ENCODE measurements around the gene A2ML1. TPM values are rescaled to one million over a fixed set of nuclear protein-coding genes. Genes with fewer than 3 reads are reported as not detected.
"Not testable (repeated sequence)": the region's sequence is repeated elsewhere in the genome, so short reads cannot be mapped to it uniquely, and the experiment has no call there.

Gene A2ML1
- total RNA-seq, 4 donors from 2014 or later: 0.40 to 17.1 (median 2.4) TPM

GRCh38 chr12:8781381-8782127 lies 40.9 kb upstream of the A2ML1 start:
- 54 to 78% methylated on average over 1 to 2 of the region's 2 CpGs for WGBS, 2 donors (ENCODE audit: low coverage in 1 of 2)
- ATAC-seq: no peak
- H3K4me1 ChIP-seq: peaks cover 0 to 6% (median 0%) of the 10 kb centered on the region in 3 donors
- H3K27ac ChIP-seq: no peak overlapping the region
- H3K27me3 ChIP-seq: no peaks in the 10 kb centered on the region
- H3K4me3 ChIP-seq: no peak overlapping the region
- peaks cover 0 to 26% of the 10 kb centered on the region in 2 donors for H3K36me3 ChIP-seq
- H3K9me3 ChIP-seq: no peaks in the 10 kb centered on the region
- TF ChIP-seq EP300 (IDR thresholded peaks at IDR 0.05): no peak
- TF ChIP-seq CTCF (IDR thresholded peaks at IDR 0.05): no peak
- TF ChIP-seq POLR2AphosphoS5 (IDR thresholded peaks at IDR 0.05): no peak
- TF ChIP-seq POLR2A (IDR thresholded peaks at IDR 0.05): no peak

- Histone ChIP-seq H3K27me3 (no peaks in the 10 kb centered on the region), H3K27ac (no peak overlapping the region), H3K4me1 (peaks cover 0 to 6% (median 0%) of the 10 kb centered on the region in 3 donors), H3K9me3 (no peaks in the 10 kb centered on the region), H3K36me3 (peaks cover 0 to 26% of the 10 kb centered on the region in 2 donors), H3K4me3 (no peak overlapping the region)
- ATAC-seq: no peak
- TF ChIP-seq POLR2AphosphoS5 (IDR thresholded peaks at IDR 0.05): no peak
- no peak for TF ChIP-seq POLR2A (IDR thresholded peaks at IDR 0.05)
- TF ChIP-seq CTCF (IDR thresholded peaks at IDR 0.05): no peak
- no peak for TF ChIP-seq EP300 (IDR thresholded peaks at IDR 0.05)
Measured at GRCh38 chr12:8784290-8784888, 38.0 kb upstream of the A2ML1 start.

- 60 to 81% methylated on average over 3 to 4 of the region's 4 CpGs for WGBS, 2 donors (ENCODE audit: low coverage in 1 of 2)
- peaks cover 0 to 6% (median 0%) of the 10 kb centered on the region in 3 donors for H3K4me1 ChIP-seq
- peaks cover 0 to 26% of the 10 kb centered on the region in 2 donors for H3K36me3 ChIP-seq
- no peak for ATAC-seq
- H3K27me3 ChIP-seq: no peaks in the 10 kb centered on the region
- TF ChIP-seq POLR2A (IDR thresholded peaks at IDR 0.05) (no peak), POLR2AphosphoS5 (IDR thresholded peaks at IDR 0.05) (no peak), EP300 (IDR thresholded peaks at IDR 0.05) (no peak), CTCF (IDR thresholded peaks at IDR 0.05) (no peak)
- no peak overlapping the region for H3K4me3 ChIP-seq
- H3K9me3 ChIP-seq: no peaks in the 10 kb centered on the region
- no peak overlapping the region for H3K27ac ChIP-seq
Measured at GRCh38 chr12:8785499-8785898, 36.9 kb upstream of the A2ML1 start.

GRCh38 chr12:8787206-8787605 lies 35.2 kb upstream of the A2ML1 start:
- H3K9me3 ChIP-seq, H3K4me1 ChIP-seq, H3K4me3 ChIP-seq, ATAC-seq, H3K27ac ChIP-seq, H3K27me3 ChIP-seq: not testable (repeated sequence)
- 94% methylated on average over 7 of the region's 28 CpGs; no CpG with 5 or more reads in 1 of the 2 donors for WGBS, 2 donors (ENCODE audit: low coverage in 1 of 2)
- H3K36me3 ChIP-seq: peaks cover 0 to 17% of the 10 kb centered on the region in 2 donors

DNA sequence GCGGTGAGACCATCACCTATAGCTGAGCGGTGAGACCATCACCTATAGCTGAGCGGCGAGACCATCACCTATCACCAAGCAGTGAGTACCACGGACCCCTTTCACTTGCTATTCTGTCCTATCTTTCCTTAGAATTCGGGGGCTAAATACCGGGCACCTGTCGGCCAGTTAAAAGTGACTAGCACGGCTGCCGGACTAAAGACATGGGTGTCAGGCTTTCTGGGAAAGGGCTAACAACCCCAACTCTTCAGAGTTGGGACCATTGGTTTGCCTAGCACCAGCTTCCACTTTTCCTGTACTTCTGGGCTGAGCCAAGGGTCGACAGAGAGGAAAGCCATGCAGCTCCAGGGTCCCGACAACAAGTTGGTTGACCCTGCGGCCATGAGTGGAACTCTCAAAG lies 33.7 kb upstream of the A2ML1 start:
- H3K27me3 ChIP-seq, ATAC-seq, H3K4me3 ChIP-seq, H3K9me3 ChIP-seq, H3K4me1 ChIP-seq, H3K27ac ChIP-seq, H3K36me3 ChIP-seq: not testable (repeated sequence)
- 28% methylated on average over 2 of the region's 13 CpGs; no CpG with 5 or more reads in 1 of the 2 donors for WGBS, 2 donors (ENCODE audit: low coverage in 1 of 2)

DNA sequence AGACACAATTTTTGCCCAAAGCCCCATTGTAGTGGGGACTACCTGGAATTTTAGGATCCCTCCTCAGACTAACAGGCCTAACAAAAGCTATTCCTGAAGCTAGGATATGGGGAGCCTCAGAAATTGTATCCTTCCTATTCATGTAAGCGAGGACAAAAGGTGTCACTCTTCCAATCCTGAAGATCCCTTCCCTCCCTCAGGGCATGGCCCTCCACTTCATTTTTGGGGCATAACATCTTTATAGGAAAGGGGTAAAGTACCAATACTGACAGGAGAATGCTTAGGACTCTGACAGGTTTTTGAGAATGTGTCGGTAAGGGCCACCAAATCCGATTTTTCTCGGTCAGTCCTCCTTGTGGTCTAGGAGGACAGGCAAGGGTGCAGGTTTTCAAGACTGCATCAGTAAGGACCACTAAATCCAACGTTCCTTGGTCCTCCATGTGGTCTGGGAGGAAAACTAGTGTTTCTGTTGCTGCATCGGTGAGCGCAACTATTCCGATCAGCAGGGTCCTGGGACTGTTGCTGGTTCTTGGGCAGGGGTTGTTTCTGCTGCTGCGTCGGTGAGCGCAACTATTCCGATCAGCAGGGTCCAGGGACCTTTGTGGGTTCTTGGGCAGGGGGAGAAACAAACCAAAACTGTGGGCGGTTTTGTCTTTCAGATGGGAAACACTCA lies 32.9 kb upstream of the A2ML1 start:
- WGBS, 2 donors (ENCODE audit: low coverage in 1 of 2): 71 to 89% methylated on average over 4 to 5 of the region's 13 CpGs
- H3K27me3 ChIP-seq, H3K4me3 ChIP-seq, H3K4me1 ChIP-seq, H3K27ac ChIP-seq, H3K36me3 ChIP-seq, H3K9me3 ChIP-seq, ATAC-seq: not testable (repeated sequence)

GRCh38 chr12:8793226-8793625 lies 29.2 kb upstream of the A2ML1 start:
- not testable (repeated sequence) for H3K4me1 ChIP-seq, H3K4me3 ChIP-seq, H3K9me3 ChIP-seq, H3K27ac ChIP-seq, H3K36me3 ChIP-seq, ATAC-seq, H3K27me3 ChIP-seq
- WGBS, 2 donors (ENCODE audit: low coverage in 1 of 2): 94 to 100% methylated on average over 3 to 4 of the region's 4 CpGs

DNA sequence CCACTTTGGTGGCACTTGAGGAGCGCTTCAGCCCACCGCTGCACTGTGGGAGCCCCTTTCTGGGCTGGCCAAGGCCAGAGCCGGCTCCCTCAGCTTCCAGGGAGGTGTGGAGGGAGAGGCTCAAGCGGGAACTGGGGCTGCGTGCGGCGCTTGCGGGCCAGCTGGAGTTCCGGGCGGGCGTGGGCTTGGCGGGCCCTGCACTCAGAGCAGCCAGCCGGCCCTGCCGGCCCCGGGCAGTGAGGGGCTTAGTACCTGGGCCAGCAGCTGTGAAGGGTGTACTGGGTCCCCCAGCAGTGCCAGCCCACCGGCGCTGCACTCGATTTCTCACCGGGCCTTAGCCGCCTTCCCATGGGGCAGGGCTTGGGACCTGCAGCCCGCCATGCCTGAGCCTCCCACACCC lies 27.8 kb upstream of the A2ML1 start:
- H3K27ac ChIP-seq, H3K4me3 ChIP-seq, H3K4me1 ChIP-seq, H3K36me3 ChIP-seq, ATAC-seq, H3K27me3 ChIP-seq, H3K9me3 ChIP-seq: not testable (repeated sequence)
- WGBS, 2 donors (ENCODE audit: low coverage in 1 of 2): no CpG with 5 or more reads among the region's 21 CpGs

Data from gastroesophageal sphincter (tissue), 4 donors.